Activated effector memory CD4-positive, alpha-beta T cell treated with Interleukin-2 at 50 U/mL for 16 hours (primary cell): Measurements from ENCODE around the gene PMEPA1.
"Not testable (repeated sequence)": the region's sequence is repeated elsewhere in the genome, so short reads cannot be mapped to it uniquely, and the experiment has no call there.

ENCODE experiments used
- DNase-seq: peaks from one replicate; pipeline ENCODE4 v3.0.0-alpha.2; 2020

PMEPA1 gene

DNA sequence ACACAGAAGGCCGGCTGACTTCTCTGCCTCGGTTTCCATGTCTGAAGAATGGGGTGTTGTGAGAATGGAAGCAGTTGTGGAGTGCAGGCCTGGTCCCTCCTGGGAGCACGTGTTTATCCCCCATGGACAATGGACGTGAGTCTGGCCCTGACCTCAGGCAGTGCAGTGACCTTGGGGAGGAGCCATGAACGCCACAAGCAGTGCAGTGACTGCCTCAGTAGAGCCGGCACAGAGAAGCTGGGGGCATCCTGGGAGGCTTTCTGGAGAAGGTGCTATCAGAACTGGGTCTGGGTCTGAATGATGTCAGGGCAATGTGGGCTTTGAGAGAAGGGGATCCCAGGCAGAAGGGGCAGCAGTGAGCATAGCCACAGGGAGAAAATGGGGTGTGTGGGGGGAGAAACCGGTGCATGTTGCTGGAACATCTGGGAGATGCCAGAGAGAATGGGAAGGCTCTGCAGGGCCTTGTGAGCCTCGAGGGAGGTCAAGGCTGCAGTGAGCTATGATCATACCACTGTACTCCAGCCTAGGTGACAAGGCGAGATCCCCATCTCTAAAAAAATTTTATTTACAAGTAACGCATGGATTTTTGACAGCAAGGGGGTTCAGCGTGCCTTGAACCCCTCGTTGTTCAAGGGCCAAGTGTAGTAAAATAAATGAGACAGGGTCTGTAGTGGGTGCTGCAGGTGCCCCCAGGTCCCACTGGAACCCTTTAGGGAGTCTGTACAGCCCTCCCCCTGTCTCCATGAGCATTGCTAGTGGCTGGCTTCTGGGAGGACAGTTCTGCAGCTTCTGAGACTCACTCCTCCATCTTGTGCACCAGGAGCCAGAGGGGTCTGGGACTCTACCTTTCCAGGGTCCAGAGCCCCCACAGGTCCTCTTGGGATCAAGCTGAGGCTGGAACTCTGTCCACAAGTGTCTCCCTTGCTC is 62.5 kb downstream of the PMEPA1 start:
- no peak for DNase-seq

DNA sequence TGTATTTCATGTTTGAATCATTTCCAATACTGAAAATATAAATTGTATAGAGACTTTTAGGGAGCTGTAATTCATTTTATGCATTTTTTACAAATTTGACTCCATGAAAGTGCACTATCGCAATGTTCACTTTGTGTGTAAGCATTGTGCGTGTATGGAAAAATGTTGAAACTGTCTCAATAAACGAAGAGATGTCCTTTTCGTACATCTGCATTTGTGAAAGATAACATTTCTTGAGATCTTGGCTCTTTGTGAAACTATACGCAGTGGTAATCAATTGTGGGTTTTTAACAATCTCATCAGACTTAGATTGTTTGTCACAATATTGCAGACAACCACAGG is 70.9 kb downstream of the PMEPA1 start:
- DNase-seq, result no peak

DNA sequence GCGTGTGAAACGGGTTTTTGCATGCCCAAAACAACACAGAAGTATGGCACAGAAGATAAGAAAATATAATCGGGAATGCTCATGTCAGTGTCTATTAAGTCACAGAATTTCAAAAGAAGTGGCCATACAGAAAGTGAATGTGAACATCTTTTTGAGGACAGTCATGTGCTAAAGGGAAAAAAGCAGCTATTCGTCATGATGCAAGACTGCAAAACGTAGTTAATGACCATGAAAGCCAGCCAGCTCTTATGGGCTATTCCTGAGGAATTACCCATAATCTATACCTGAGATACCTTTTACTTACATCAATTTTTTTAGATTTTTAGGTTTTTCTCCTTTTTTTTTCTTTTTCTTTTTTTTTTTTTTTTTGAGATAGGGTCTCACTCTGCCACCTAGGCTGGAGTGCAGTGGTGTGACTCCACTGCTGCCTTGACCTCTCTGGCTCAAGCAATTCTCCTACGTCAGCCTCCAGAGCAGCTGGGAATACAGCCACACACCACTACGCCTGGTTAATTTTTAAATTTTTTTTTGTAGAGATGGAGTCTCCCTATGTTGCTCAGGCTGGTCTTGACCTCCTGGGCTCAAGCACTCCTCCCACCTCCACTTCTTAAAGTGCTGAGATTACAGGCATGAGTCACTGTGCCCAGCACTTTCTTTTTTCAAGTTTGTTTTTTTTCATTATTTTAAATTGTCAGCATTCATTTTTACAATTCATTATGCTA is 71.5 kb downstream of the PMEPA1 start:
- no peak for DNase-seq

DNA sequence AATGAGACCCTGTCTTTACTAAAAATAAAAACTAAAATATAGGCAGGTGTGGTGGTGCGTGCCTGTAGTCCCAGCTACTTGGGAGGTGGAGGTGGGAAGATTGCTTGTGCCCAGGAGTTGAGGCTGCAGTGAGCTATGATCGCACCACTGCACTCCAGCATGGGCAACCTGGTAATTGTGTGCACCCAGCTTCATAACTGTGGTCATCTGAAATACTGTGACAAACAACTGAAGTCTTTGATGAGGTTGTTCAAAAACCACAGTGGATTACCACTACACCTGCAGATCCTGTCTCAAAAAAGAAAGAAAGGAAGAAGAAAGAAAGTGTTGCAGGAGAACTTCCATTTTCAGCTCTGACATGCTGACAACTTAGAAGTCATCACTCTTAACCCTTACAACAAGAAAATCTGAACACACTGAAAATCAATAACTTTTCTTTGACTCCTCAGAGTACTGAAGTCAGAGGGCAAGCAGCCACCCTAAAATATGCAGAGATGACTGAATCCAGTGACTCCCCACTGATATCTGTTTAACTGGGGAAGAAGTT is 75.8 kb downstream of the PMEPA1 start:
- DNase-seq, result no peak

DNA sequence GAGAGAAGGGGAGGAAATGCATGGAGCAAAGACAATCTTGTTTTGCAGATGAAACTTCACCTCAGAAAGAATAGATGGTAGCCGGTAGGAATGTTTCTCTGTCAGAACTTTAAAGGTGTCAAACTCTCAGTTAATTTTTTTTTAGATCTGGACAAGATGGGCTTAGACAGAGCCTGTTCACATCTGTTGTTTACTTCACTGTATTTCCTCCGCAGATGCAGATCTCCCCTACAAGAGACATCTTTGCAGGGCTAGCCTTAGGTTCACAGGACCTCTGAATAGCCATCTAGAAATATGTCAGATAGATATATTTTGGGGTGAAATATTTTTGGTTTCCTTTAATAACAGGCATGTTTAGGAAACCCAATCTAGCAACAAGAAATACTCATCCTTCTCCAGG is 77.5 kb downstream of the PMEPA1 start:
- DNase-seq, result no peak

DNA sequence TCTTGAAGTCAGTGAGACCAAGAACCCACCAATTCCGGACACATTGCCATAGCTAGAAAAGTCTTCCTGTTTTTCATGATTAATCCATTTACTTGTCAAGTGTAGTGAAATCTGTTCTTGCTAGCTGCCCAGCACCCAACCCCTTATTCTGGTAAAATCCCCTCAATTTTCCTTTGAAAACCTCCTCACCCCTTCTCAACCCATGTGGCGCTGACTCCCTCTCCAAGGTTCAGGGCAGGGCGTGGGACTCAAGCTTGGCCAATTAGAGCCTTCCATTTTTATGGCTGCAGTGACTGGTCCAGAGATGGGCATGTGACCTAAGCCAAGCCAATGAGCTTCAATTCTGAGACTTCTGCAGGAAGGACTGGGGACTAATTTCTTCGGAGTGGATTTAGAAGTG is 79.8 kb downstream of the PMEPA1 start:
- DNase-seq, result no peak

DNA sequence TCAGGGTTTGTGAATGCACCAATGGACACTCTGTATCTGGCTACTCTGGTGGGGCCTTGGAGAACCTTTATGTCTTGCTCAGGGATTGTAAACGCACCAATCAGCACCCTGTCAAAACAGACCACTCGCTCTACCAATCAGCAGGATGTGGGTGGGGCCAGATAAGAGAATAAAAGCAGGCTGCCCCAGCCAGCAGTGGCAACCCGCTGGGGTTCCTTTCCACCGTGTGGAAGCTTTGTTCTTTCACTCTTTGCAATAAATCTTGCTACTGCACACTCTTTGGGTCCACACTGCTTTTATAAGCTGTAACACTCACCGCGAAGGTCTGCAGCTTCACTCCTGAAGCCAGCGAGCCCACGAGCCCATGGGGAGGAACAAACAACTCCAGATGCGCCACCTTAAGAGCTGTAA is 80.3 kb downstream of the PMEPA1 start:
- not testable (repeated sequence) for DNase-seq

DNA sequence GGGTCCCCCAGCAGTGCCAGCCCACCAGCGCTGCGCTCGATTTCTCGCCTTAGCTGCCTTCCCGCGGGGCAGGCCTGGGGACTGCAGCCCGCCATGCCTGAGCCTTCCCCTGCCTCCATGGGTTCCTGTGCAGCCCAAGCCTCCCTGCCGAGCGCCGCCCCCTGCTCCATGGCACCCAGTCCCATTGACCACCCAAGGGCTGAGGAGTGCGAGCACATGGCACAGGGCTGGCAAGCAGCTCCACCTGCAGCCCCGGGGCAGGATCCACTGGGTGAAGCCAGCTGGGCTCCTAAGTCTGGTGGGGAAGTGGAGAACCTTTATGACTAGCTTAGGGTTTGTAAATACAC is 80.9 kb downstream of the PMEPA1 start:
- not testable (repeated sequence) for DNase-seq

DNA sequence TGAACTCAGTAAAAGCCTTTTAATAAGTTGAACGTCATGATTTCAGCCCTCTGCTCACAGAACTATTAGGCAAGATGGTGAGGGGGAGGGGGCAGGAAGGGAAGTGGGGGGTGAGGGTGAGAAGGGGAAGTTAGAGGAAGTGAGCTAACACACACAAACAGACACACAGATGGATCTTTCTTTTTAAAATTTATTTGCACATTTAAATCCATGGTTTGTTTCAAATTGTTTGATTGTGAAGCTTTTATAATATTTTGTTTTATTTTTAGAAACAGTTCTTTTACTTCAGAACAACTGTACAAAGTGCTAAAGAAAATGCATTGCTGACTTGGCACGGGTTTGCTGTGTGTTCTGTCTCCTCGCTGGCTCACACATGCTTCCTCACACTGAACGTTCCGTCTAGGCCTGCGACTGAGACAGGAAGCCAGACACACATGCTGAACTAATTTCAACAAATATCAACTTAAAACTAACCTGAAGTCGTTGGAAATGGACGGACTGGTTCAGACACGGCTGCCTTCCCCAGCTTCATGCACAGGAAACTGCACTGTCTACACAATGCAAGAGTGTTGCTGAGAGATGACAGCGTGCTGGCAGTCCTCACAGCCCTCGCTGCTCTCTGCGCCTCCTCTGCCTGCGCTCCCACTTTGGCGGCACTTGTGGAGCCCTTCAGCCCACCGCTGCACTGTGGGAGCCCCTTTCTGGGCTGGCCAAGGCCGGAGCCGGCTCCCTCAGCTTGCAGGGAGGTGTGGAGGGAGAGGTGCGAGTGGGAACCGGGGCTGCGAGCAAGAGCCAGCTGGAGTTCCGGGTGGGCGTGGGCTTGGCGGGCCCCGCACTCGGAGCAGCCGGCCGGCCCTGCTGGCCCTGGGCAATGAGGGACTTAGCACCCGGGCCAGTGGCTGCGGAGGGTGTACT is 81.5 kb downstream of the PMEPA1 start:
- DNase-seq, result peak; percentile 45

DNA sequence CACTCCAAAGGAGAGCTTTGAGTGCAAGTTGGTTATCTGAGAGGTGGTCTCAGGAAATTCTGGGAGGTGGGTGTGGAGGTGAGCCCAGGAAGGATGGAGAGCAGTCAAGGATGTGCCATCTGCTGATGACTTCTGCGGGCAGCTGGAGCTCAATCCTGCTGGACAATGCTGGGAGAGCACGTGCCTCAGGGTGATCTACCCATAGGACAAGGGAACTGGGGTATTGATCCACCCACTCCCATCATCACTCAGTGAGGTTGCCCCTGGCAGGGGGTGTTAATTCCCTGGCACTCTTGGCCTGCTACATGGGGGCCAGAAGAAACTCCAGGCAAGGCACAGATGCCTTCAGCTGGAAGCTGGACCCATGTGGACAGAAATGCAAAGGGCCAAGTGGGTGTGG is 82.5 kb downstream of the PMEPA1 start:
- DNase-seq, result no peak

DNA sequence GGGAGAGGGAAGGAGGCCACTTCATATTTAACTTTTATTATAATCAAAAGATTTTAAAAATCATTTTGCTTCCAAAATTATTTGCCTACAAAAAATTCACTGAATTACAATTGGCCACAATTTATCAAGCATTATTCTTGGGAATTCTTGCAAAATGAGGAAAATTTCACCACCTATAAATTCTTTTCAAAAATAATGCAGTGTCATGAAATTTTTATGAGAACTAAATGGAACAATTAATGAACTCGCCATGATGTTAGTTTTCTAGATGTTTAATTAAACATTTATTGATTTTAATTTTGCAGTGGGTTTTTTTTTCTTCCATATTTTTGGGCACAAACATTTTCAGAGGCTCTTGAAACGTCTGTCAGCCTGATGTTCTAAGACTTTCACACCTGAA is 83.8 kb downstream of the PMEPA1 start:
- no peak for DNase-seq

DNA sequence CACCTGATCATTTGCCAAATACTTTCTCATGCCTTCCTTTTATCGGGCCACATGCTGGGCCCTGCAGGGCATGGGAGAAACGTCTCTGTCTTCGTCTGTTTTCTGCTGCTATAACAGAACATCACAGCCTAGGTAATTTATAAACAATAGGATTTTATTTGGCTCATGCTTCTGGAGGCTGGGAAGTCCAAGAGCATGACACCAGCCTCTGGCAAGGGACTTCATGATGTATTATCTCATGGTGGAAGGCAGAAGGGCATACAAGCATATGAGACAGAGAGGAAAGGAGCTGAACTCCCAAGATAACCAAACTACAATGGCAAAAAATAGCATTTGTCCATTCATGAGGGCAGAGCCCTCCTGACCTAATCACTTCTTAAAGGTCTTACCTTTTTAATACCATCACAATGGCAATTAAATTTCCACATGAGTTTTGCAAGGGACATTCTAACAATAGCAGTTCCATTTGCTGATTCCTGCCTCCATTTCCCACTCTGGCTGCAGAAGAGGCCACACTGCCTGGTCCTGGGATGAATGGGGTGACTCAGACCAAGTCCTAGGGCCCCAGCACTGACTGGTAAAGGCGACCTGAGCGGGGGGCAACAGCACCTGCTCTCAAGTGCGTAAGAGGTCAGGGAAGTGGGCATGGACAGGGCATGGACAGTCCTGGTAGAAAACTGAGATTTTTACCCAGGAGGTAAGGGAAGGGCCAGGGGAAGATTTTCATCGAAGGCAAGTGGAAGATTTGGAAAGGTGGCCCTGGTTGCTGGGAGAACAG is 84.4 kb downstream of the PMEPA1 start:
- no peak for DNase-seq

DNA sequence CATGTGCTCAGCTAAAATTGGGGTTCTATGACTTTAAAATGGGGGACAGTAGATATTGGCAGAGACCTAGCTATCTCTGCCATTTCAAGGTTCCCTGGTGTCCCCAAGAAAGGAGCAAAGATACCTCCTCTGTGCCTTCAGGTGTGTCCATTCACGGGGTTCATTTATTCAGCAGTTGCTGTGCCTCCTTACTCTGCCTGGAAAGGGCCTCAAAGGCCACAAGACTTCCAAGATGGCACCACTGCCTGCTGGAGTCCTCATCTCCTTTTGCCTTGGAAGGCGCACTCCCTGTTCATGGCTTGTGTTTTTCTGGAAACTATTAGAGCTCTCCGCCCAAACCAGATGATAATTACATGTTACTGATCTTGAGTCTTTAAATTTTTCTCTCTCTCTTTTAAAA is 85.7 kb downstream of the PMEPA1 start:
- no peak for DNase-seq

DNA sequence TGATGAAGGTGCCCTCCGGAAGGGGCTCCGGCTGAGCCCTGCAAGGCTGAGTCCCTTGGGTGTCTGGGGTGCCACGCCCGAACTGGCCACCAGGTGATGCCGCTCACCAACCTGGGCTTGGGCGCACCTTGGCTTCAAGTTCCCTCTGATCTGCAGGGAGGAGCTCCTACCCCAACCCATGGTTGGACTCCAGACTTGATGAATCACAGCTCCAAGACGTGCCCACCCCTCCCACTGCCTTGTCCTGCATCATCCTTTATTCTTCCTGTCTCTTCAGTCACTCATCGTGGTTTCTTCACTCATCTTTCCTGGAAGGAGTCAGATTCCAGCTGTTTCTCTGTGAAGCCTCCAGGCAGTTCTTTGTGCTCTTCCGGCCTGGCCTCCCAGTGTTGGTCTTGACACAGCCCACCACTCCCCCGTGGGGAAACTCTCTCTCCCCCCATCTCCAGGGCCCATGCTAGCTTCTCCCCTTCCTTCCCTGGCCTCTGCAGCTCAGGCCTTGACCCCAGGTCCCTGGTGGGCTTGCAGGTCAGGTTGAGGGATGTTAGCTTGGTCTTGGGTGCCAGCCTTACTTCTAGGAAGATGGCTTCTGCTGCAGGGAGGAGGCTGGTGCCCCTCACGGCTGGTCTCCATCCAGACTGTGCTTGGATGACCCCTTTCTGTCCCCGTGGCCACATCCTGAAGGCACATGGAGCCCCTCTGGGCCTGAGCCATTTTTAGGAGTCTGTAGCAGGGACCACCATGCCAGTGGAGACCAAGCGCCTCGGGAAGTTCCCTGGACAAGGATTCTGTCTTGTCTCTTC is 87.0 kb downstream of the PMEPA1 start:
- peak; percentile 62 for DNase-seq

DNA sequence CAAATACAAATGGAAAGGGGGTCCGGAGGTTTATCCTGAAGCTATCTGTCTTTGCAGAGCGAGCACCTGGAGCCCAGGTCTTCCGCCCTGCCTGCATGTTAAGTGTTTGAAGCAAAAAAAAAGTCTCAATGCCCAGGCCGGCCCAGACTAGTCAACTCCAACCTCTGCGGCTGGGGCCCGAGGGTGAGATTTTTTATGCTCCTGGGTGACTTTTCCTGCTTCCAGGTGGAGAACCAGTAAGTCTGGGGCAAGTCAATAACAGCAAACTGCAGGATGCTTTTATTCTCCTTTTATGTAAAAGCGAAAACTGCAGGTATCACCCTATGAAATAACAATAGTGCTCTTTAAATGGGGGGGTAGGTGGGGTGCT is 87.6 kb downstream of the PMEPA1 start:
- DNase-seq, result no peak

DNA sequence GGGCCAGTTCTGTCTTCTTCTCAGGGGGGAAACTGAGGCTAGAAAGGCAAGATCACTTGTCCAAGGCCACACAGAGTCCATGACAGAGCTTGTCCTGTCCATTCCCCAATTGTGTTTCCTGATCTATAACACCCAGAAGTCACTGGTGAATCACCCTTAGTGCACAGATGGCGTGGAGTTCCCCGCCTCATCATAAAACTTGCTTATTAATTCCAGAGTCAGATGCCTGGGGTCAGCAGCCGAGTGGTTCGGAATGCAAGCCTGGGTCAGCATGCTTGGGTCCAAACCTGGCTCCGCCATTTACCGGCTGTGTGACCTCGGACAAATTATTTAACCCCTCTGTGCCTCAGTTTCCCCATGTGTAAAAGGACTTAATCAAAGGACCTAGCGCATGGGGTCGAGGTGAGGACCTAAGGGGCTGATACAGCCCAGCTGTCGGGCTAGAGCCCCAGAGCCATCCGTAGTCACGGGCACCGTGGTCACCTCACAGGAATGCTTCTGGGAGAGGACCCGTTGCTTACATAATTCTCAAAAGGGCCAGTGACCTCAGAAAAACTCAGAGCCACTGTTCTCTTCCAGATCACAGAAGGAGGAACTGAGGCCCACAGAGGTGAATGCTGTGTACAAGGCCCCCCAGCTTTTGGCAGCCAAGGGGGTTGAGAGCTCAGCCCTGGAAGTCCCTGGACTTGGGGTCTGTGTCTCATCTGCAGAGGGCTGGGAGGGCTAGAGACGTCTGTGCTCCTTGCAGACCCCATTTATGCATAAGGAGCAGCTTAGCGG is 88.2 kb downstream of the PMEPA1 start:
- DNase-seq, result no peak

DNA sequence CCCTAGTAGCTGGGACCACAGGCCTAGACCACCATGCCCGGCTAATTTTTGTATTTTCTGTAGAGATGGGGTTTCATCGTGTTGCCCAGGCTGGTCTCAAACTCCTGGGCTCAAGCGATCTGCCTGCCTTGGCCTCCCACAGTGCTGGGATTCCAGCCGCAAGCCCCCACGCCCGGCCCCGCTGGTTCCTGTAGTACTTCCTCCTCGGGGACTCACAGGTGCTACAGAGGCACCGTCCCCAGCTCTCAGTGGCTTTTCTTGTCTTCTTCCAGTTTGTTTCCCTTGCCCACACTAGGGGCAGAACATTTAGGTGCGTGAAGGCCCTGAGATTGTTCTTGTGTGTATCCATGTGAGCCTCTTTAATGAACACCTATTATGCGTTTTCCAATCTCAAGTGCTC is 88.8 kb downstream of the PMEPA1 start:
- no peak for DNase-seq

DNA sequence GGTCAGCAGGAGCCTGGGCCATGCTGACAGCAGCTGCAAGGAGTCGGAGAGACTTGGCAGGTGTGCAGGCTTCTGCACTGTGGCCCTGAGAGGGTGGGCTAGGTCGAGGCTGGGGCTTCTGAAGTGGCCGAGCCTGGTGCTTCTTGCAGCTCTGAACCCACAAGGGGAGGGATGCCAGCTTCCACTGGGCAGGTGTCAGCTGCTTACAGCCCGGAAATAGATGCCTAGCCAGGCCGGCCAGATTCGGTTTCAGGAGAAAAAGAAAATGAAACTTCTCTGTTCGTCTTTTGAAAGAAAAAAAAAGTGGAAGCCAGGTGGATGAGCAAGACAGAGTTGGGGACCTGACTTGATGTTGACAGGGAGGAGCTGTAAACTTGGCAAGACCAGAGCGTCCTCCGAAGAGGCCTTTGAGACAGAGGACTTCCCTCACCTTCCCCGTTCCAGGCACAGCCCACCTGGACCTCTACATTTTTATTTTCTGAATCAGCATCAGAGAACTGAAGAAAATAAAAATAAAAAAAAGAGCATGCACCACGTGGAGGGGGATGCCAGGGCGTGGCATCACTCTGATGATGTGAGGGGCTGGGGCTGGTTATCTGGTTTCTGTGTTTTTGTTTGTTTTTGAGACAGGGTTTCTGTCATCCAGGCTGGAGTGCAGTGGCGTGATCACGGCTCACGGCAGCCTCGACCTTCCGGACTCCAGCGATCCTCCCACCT is 89.4 kb downstream of the PMEPA1 start, which contains the start of gene ZBP1:
Gene ZBP1 (minus strand): TSS at position 153 of the 717 bp plus-strand sequence. CDS start 131 bp downstream, at position 22.
- DNase-seq, result peak; percentile 41

DNA sequence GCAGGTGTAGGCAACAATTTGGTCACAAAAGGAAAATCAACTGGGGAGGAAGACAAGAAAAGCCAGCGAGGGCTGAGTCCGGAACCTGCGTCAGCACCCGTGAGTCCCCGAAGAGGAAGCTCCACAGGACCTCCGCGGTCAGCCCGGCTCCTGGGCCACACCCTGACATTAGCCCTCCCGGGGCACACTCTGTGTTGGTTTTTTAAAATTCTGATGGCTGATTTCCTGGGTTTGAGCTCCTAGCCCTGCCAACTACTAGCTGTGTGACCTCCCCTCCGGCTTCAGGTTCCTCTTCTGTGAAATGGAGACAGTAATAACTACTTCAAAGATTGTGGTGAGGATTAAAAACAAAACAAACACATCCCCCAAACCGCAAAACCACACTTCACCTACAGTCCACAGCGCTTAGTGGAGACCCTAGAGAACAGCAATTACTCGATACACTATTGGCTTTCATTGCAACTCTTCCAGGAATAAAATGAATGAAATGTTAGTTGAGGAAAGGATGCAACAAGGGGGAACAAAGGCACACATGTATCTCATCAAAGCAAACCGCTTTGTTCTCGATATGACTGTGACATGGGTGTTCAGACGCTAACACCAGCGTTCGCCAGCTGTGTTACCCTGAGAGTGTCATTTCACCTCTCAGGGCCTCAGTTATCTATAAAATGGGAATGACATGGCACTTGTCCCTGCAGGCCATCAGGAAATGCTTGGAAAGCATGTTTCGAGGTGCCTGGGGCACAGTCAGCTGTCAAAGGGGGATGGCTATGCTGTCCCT is 90.6 kb downstream of the PMEPA1 start:
- DNase-seq, result peak; percentile 68
